Uterus (tissue), 4 donors: ENCODE data around the gene DRD3. TPM values are rescaled to one million over a fixed set of nuclear protein-coding genes. Genes with fewer than 3 reads are reported as not detected.

Experiments
- DNase-seq, 2 donors: peaks; one replicate each; pipeline ENCODE4 v3.0.0-alpha.2; 2019 to 2020
- H3K27ac ChIP-seq, 2 donors: fragments of 200-600 bp; sonication (generic); 1 replicate in 1 of 2; 2 replicates in 1 of 2; pipeline ENCODE4 v1.5.1; 2016 to 2018
- H3K27me3 ChIP-seq, 2 donors: fragments of 200-600 bp; sonication (generic); one replicate each; pipeline ENCODE4 v1.5.1; 2018 to 2019; ENCODE audit warnings: control low read depth in 1 of 2
- H3K36me3 ChIP-seq, 2 donors: fragments of 200-600 bp; sonication (generic); one replicate each; pipeline ENCODE4 v1.5.1; 2019; ENCODE audit warnings: control low read depth in 1 of 2
- H3K4me1 ChIP-seq, 2 donors: fragments of 200-600 bp; sonication (generic); one replicate each; pipeline ENCODE4 v1.5.1; 2018 to 2019; ENCODE audit warnings: control low read depth in 1 of 2
- H3K4me3 ChIP-seq, 2 donors: fragments of 200-600 bp; sonication (generic); 1 replicate in 1 of 2; 2 replicates in 1 of 2; pipeline ENCODE4 v1.5.1; 2018 to 2019; ENCODE audit warnings: mild to moderate bottlenecking in 1 of 2
- H3K9me3 ChIP-seq, 2 donors: fragments of 200-600 bp; sonication (generic); one replicate each; pipeline ENCODE4 v1.5.1; 2019; ENCODE audit warnings: control low read depth in 1 of 2
- POLR2A ChIP-seq, 2 donors: fragments of 450-650 bp; IDR thresholded peaks; one replicate each; pipeline ENCODE4 v1.6.1; 2016; ENCODE audit warnings: antibody characterized with exemption in 2 of 2, mild to moderate bottlenecking in 1 of 2, moderate library complexity in 1 of 2
- intact Hi-C: fragments of 100-400 bp; cut with DNase I; formaldehyde crosslinking; loops from one replicate; pipeline ENCODE4 v1.15.1; 2023; ENCODE audit warnings: low total_unique reads
- total RNA-seq, 4 donors: library from RNA; depleted of rRNA in 3 of 4; stranded (reverse); fragments of >200 nt in 3 of 4; gene quantifications; one replicate each; pipeline versions ENCODE4 v1.1.0 to v1.2.4, GENCODE V29; 2014 to 2023
- TF ChIP-seq, protein P1 (sequence below), 4 experiments: fragments of 200-600 bp in 2 of 4; fragments of 450-650 bp in 2 of 4; sonication (generic) in 2 of 4; IDR thresholded peaks; one replicate each; pipeline ENCODE4 v1.5.1; 2016 to 2019; ENCODE audit warnings: antibody characterized with exemption in 4 of 4, mild to moderate bottlenecking in 2 of 4, moderate library complexity in 1 of 4
- donor health status: DM: yes; HTN: yes; CAD: no.

The DRD3 gene
- total RNA-seq, 4 donors from 2014 or later, result not detected

DNA sequence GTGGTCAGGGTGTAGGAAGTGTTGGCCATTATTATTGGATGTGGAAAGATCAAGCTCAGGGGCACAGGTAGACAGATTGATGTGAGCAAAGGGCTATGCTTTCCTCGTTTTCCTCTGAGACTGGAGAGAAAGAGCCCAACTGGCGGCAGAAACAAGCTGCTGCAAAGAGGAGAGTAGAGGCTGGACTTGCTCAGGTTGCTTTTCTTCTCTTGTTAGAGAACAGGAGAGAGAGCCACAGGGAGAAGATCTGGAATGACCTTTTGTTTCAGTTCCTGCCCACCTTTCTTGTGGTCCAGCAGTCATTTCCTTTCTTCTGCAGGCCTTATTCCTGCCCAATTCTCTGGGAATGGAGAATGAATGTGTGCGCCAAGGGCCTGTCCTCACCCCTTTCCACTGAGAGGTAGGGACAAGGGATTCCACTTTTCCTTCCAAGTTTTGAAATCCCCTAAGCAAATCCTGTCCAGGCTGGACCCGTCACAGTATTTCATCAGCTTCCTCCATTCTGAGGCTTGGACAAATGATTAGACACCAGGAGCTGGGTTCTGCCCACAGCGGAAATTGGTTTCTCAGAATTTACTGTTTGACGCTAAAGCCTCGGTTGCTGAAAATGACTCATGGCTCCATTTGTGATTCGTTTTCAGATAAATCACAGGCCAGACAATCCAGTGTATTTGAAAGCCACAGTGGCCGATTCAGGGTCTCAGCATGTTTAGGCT is 42.5 kb upstream of the DRD3 start:
- no peaks in the 10 kb centered on the region for H3K9me3 ChIP-seq
- H3K36me3 ChIP-seq, result no peaks in the 10 kb centered on the region
- intact Hi-C loops, result no loop called here
- TF ChIP-seq, protein P1, sequence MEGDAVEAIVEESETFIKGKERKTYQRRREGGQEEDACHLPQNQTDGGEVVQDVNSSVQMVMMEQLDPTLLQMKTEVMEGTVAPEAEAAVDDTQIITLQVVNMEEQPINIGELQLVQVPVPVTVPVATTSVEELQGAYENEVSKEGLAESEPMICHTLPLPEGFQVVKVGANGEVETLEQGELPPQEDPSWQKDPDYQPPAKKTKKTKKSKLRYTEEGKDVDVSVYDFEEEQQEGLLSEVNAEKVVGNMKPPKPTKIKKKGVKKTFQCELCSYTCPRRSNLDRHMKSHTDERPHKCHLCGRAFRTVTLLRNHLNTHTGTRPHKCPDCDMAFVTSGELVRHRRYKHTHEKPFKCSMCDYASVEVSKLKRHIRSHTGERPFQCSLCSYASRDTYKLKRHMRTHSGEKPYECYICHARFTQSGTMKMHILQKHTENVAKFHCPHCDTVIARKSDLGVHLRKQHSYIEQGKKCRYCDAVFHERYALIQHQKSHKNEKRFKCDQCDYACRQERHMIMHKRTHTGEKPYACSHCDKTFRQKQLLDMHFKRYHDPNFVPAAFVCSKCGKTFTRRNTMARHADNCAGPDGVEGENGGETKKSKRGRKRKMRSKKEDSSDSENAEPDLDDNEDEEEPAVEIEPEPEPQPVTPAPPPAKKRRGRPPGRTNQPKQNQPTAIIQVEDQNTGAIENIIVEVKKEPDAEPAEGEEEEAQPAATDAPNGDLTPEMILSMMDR (IDR thresholded peaks at IDR 0.05), result no peak
- TF ChIP-seq POLR2A (IDR thresholded peaks at IDR 0.05), result no peak
- no peaks in the 10 kb centered on the region for H3K27me3 ChIP-seq
- no peak for DNase-seq
- H3K4me3 ChIP-seq, result no peak overlapping the region
- no peak overlapping the region for H3K27ac ChIP-seq
- no peaks in the 10 kb centered on the region for H3K4me1 ChIP-seq

DNA sequence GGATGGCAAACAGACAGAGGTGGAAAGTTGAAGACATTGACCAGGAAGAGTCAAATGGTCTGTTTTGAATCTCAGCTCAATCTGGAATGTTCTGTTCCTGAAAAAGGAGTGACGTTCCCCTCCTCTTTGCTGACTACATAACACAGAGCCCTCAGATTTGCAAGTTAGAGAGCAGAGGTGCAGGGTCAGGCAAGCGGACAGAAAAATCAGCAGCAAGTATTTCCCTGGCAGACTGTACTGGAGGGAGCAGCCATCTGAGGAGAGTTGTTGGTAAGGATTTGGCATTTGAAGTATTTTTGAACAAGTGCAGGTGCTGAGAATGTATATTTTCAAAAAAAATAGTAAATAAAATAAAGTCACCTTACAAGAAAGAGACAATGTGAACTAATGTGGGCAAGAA is 40.9 kb upstream of the DRD3 start:
- TF ChIP-seq, protein P1 (IDR thresholded peaks at IDR 0.05), result no peak
- TF ChIP-seq POLR2A (IDR thresholded peaks at IDR 0.05), result no peak
- H3K27me3 ChIP-seq, result no peaks in the 10 kb centered on the region
- intact Hi-C loops, result no loop called here
- H3K36me3 ChIP-seq, result no peaks in the 10 kb centered on the region
- no peaks in the 10 kb centered on the region for H3K9me3 ChIP-seq
- DNase-seq, result no peak
- H3K4me3 ChIP-seq, result no peak overlapping the region
- H3K4me1 ChIP-seq, result no peaks in the 10 kb centered on the region
- no peak overlapping the region for H3K27ac ChIP-seq

DNA sequence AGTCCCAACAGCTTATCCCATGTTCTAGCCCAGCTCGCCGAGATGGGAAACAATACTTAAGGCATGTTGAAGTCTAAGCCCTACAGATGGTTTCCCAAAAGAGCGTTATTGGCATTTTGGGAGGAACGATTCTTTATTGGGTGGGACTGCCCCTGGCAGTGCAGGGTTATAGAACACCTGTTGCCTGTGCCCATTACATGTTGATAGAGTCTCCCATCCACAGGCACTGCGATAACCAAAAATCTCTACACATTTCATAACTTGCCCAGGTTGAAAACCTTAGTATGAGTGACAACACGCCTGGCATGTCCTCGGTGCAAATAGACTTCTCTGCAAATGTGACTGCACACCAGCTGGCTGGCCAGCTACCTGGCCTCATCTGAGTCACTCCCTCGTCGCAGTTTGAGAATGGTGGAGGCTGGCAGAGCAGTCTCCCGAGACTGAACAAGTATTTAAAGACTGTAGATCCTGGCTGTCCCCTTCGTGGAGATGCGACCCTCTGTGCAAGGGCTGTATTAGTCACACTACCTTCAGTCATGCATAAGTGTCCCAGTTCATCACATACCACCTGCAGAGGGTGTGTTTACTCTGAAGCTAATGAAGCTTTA is 39.8 kb upstream of the DRD3 start:
- H3K9me3 ChIP-seq, result no peaks in the 10 kb centered on the region
- H3K36me3 ChIP-seq, result no peaks in the 10 kb centered on the region
- TF ChIP-seq, protein P1 (IDR thresholded peaks at IDR 0.05), result no peak
- no peak for TF ChIP-seq POLR2A (IDR thresholded peaks at IDR 0.05)
- H3K27me3 ChIP-seq, result no peaks in the 10 kb centered on the region
- no peaks in the 10 kb centered on the region for H3K4me1 ChIP-seq
- no peak overlapping the region for H3K27ac ChIP-seq
- DNase-seq, result no peak
- intact Hi-C loops, result no loop called here
- H3K4me3 ChIP-seq, result no peak overlapping the region

DNA sequence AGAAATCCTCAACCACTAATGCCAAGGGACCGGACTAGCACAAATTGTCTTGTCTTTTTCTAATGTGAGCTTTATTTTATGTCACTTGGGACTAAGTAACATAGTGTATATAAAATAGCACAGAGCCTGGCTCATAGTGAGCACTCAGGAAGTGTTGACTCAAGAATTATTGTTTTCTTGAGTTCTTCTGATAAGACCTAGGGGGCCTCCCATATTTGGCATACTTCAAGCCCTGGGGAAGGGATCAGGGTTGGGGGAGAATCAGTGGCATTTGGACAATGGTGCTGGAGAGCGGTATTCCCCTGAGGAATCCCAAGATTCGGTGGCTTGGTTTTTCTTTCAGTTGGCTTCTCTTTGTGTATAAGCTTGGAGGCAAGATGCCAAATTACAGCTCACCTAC is 39.2 kb upstream of the DRD3 start:
- no peak for DNase-seq
- Histone ChIP-seq H3K27me3 (no peaks in the 10 kb centered on the region), H3K4me3 (no peak overlapping the region), H3K27ac (no peak overlapping the region), H3K4me1 (no peaks in the 10 kb centered on the region), H3K36me3 (no peaks in the 10 kb centered on the region), H3K9me3 (no peaks in the 10 kb centered on the region)
- TF ChIP-seq, protein P1 (IDR thresholded peaks at IDR 0.05), result no peak
- TF ChIP-seq POLR2A (IDR thresholded peaks at IDR 0.05), result no peak
- intact Hi-C loops, result no loop called here

DNA sequence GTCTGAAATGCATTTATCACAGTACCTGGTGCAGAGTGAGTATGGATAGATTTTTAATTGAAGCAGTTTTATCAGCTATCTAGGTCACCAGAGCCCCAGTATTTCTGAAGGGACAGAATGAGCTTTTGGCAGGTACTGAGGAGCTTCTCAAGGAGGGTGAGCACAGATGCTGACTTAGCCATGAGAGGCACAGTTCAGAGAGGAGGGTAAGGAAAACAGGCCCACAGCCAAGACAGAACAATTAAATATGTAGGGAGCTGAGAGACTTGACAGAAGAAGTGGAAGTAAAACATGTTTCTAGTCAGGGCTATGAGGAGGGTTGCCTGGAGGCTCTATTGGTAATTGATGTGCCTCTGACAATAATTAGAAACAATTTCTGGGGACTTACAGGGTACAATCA is 38.4 kb upstream of the DRD3 start:
- Histone ChIP-seq H3K4me3 (no peak overlapping the region), H3K9me3 (no peaks in the 10 kb centered on the region), H3K36me3 (no peaks in the 10 kb centered on the region), H3K27me3 (no peaks in the 10 kb centered on the region), H3K27ac (no peak overlapping the region), H3K4me1 (no peaks in the 10 kb centered on the region)
- TF ChIP-seq POLR2A (IDR thresholded peaks at IDR 0.05), result no peak
- TF ChIP-seq, protein P1 (IDR thresholded peaks at IDR 0.05), result no peak
- no peak for DNase-seq
- intact Hi-C loops, result no loop called here
